Erythroblast (primary cell): ENCODE measurements around the gene PTPRN2.

Experiments
- GATA1 ChIP-seq: IDR thresholded peaks from 2 replicates; pipeline ENCODE4 v1.6.1; 2011; ENCODE audit warnings: low read depth, mild to moderate bottlenecking, control low read depth, low read length, moderate library complexity
- POLR2A ChIP-seq: IDR thresholded peaks from 2 replicates; pipeline ENCODE4 v1.6.1; 2011; ENCODE audit warnings: mild to moderate bottlenecking, low read length

DNA sequence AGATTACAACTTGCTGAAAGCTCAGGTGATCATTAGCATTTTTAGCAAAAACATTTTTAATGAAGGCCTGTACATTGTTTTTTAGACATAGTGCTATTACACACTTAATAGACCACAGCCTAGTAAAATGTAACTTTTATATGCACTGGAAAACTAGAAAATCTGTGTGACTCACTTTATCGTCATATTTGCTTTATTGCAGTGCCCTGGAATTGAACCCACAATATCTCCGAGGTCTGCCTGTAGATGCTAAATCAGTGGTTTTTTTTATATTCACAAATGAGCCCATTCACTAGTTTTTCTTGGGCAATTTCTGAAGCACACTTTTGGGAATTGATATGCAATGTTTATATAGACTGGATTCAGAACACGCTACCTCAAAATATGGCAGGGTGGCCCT is 105.1 kb downstream of the PTPRN2 start:
- no peak for TF ChIP-seq POLR2A
- TF ChIP-seq GATA1 = no peak
